GM18511 (cell line): Measurements from ENCODE around the gene ADCYAP1.

ENCODE experiments used
- ATAC-seq: cut with Tn5 transposase; IDR thresholded peaks from one replicate; pipeline ENCODE4 v1.9.1; 2021; ENCODE audit warnings: mild to moderate bottlenecking, moderate library complexity; ENCODE audit not compliant: unreplicated experiment

ADCYAP1 gene

DNA sequence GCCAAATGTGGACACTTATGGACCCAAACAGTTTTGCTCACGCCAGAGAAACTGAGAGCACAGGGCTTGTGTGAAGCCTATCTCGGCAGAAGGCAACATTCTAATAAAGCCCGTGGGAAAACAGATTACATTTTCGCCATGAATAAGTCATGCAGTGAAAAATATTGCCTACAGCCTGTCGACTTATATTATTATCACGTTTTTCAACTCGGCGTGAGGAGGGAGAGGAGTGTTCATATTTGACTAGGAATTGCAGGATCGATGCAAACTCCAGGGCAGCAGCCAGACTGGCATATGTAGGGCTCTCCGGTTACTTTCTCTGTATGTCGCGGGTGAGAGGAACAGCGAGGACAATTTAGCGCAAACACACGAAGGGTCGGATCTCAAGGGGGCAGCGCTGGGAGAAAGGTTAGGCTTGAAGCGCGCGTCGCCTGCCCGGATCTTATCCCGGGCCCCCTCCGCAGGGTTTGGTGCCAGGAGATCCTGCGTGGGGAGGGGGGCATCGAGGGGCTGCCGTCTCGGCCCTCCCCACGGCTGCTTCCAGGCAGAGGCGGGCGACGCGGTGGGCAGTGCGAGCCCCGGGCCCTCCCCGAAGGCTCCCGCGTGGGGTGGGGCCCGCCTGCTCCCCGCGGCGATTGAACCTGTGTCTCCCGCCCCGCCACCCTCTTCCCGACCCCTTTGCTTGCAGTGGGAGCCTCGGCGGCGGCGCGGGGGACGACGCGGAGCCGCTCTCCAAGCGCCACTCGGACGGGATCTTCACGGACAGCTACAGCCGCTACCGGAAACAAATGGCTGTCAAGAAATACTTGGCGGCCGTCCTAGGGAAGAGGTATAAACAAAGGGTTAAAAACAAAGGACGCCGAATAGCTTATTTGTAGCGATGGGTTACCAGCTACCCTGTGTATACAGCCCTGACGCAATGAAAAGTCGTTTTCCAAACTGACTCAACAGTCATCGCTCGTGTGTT, 4.4 kb downstream of the ADCYAP1 start:
- no peak for ATAC-seq

DNA sequence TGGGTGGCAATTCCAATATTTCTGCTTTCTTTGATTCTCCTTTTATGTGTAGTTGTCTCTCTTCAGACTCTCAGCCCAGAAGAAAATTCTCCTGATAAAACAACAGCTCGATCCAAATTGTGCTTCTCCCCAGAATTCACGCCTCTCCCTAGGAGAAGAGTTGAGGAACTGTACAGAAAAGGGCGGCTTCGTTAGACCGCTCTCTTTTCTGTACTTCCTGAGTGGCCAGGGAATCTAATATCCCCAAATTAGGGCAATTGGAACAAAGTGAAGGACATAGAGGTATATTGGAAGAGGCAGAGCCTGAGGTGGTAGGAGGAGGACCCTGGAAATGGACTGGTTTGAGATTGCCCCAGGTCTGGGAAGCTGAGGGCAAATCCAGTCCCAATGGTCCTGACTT, 5.6 kb downstream of the ADCYAP1 start:
- ATAC-seq: no peak

DNA sequence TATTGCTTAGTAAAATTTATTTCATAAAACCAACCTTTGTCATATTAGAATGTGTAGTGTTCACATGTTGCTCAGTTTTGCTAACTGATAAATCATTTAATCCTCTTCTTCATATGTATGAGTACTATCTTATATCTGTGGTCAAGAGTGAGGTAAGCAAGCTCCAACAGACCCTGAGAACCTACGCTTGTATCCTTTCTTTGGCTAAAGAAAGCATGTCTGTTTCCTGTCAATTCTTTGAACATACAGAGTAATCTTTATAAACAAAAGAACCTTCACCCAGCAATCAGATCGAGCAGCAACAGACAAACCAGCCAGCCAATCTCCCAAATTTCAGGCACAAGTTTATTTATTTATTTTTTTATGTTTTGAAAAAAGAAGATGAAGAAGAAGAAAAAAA, 6.4 kb downstream of the ADCYAP1 start:
- no peak for ATAC-seq

DNA sequence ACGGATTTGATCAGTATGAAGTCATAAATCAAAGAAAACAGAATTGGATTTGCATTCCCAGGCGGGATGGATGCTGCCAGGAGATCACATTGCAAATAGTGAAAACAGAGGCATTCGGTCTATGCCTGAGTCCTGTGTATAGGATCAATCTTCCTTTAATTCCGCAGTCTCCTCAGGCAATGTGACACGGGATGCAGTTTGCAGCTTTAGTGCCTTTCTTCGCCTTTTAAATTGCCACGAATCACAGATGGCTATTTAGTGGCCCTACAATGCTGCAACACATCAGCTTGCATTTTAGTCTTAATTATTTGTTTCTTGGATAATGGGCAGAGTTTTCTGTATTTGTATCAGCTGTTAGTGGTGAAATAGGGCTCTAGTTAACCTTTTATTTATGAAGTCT, 6.8 kb downstream of the ADCYAP1 start:
- ATAC-seq: no peak

DNA sequence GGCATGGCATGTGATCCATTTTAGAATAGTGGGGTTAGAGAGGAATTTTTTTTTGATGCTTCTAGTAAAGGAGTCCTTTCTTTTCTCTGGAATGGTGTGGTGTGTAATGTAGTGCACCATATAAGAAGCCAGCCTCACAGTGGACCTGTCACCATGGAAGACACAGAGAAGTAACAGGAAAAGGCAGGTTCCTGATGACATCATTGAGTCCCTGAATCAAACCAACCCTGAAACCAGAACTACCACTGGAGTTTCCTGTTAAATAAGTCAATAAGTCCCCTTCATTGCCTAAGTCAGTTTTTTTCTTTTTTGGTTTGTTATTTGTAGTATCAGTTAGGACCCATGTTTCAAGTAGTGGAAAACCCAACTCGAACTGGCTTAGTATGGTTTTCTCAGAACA, 11.9 kb downstream of the ADCYAP1 start:
- ATAC-seq: no peak

DNA sequence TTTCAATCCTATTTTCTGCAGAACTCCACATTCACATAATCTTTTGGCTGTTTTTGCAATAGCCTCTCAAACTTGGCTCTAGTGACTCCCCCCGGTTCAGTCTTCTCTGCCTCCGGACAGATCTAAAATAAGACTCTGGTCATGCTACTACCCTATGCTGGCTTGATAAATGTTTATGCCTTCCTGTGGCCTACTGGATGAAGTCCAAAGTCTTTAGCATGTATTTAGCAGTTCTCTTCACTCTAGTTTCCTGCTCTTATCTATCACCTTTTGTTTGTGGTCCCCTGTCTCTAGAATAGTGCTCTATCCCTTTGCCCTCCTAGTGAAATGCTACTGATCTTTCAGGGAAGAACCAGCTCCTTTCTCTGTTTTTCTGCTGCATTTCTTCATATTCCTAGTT, 14.4 kb downstream of the ADCYAP1 start:
- ATAC-seq: no peak

DNA sequence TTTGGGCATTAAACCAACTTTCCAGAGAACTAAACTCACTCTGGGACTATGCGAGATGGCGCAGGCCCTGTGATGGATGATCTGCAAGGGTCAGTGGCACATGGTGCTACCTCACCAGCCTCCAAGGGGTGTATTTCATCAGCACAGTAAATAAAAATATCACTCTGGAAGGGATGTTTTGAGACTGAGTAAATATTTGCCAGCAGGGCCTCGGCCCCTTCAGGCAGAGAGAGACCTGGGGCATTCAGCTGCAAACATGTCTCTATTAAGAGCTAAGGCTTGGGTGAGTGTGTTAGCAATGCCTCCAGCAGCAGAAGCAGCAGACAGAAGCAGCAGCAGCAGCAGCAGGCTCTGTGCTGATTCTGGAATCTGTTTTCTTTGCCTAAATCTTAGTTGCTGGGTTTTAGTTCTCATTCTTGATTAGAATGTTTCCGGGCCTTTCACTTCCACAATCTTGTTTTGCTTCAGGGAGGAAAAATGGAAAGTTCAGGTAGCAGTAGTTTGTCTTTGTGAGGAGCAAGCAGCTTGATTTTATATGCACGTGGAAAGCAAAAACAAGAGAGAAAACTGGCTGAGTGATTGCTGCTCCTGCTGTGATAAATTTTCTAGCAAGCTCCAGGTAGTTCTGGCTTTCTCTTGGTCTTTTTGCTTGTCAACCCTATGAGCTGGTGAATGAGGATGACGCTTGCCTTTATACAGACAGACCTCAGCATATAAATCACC, 18.6 kb downstream of the ADCYAP1 start:
- no peak for ATAC-seq

DNA sequence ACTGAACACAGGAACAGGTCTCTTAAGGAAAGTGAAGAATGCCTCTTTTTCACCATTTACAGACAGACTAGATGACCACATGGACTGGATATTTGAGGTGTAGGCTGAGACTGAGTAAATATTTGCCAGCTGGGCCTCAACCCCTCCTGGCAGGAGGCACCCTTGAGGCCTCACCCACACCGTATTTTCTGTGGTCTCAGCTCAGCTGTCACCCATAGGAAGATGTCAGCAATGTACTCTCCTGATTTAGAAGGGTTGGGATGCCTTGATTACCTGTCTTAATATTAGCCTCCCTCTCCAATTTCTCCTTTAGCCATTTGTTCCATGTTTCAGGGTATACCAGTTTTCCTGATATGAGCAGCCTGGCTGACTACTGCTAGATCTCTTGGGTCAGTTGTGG, 20.3 kb downstream of the ADCYAP1 start:
- no peak for ATAC-seq

DNA sequence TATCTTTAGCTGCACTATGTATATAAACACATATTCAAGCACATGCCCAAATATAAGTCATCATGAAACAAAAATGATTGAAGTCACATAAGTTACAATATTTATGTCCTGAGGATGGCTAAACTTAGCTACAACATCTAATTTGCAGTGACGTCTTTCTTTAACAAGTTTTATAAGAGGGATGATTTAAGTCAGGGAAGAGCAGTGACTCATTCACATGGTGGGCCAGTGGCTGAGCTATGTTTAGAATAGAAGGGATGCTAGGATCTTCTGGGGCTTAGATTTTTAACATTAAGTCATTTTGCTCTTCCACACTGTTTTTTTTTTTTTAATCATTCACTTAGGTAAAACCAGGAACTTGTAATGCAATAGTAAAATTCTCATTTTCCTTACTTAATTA, 22.3 kb downstream of the ADCYAP1 start:
- no peak for ATAC-seq

DNA sequence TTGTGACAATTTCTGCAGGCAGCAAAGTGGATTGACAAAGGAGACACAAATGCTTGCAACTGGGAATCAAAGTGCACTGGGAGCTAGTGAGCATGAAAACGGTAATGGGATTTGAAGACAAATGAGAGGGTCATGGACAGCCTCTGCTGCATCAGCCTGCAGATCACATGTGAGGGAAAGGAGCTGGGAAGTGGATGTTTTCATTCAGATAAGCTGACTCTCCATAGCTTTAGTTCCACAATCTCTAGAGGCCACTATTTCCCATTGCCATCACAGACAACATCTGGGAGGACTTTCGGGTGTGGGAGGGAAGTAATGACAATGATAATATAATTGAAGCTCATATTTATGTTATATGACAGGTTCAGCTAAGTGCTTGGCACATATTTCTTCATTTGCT, 28.4 kb downstream of the ADCYAP1 start:
- no peak for ATAC-seq

DNA sequence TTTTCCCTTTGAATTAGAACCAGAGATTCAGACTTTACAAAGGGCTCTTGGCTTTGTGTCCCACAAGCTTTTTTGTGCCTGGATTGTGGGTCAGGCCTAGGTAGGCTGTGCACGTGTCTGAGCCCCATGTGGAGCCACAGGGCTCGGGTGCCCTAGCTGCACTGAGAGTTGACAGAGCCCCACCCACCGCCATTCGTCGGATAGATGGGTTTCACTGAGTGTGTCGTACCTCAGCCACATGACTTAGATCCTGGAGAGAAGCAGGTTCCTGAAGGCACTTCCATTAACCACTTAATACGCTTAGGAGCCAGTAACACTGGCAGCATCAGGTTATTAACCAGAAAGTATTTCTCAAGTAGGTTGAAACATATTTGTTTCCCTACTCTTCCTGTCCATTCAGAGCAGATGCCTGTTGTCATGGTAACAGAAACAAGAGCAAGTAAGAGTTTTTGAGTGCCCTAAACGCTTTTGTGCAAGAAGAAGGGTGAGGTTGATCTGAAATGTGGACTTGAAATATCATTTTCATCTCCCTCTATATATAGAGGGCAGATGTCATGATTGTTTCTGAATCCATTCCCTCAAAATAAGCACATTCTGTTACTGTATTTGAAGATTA, 30.0 kb downstream of the ADCYAP1 start:
- ATAC-seq: no peak

DNA sequence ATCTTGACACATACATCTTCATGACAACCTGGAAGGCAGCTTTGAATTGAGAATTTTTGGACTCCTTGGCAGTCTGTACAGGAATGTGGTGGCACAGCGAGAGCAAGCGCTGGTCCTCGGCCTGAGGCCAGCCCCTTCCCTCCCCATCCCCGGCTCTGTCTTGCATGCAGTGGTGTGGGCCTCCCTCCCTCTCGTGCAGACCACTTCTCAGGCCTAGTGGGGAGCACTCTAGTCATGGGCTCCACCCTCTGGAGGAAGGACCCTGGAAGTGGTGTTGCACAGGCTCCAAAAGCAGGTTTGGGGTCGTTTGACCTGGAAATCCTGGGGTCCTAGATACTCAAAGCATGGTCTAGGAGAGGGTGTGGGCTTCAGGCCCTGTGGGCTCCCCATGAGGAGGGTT, 32.3 kb downstream of the ADCYAP1 start:
- no peak for ATAC-seq

DNA sequence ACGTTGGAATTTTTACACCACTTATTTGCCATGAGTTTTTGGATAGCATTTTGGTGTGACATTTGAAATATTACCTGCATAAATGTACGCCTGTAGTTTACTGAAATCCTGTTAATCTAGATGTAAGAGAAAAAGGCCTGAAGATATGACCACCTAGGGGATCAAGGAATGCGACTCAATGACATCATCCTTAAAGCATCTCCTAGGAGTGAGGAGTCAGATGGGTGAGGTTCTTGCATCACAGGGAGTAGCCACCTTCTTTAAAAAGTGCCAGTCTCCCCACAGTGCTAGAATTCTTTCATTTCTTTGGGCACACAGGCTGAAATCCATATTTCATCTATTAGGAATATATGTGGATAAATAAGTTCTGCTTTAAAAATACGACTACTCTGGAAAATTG, 34.5 kb downstream of the ADCYAP1 start:
- ATAC-seq: no peak

DNA sequence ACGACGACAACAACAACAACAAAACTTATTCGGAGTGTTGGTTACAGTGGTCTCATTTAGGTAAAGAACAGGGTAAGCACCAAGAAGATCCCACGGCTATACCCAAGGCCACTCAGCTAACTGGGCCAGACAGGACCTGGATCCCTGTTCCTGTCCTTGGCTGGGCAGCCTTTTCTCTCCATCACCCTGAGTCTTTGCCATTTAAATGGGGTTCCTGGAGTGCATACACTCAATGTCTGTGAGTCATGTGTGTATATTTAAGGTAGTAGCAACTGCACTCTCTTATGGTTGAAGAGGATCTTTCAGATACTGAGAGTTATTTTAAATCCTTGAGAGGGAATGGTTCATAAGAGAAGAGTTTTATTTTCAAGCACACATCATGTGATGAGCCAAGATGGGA, 35.3 kb downstream of the ADCYAP1 start:
- ATAC-seq: no peak

DNA sequence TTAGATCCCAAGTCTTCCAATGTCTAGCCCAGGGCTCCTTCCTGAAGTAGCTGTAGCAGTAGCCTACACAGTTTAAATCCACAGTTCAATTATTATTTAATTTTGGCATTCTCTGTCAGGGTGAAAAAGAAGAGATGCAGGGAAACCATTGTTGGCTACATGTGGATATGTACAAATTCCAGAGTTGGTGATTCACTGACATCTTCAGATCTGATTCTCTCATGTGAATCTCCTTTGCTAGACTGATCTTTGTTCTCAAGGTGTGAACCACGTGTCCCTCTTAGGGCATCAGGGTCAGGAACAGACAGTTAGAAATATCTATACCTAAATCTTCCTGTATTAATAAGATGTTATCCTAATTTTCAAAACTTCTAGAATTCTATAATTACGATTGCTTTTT, 36.7 kb downstream of the ADCYAP1 start:
- ATAC-seq: no peak

DNA sequence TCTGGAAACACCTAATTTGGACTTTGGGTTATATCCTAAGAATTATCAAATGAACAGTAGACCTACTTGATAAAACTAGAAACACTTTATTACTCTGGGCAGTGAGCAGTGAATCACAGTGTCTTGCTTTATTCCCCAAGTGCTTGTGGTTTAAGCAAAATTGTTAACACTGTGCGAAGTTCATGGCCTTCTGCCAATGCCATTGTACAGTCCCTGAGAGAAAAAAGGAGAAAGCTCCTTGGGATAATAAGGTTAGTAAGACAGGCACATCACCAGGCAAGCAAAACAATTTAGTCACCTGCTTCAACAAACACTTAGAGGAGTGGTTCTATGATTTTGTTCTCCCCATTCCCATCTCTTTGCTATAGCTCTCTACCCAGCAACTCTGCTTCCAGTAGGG, 39.8 kb downstream of the ADCYAP1 start:
- no peak for ATAC-seq

DNA sequence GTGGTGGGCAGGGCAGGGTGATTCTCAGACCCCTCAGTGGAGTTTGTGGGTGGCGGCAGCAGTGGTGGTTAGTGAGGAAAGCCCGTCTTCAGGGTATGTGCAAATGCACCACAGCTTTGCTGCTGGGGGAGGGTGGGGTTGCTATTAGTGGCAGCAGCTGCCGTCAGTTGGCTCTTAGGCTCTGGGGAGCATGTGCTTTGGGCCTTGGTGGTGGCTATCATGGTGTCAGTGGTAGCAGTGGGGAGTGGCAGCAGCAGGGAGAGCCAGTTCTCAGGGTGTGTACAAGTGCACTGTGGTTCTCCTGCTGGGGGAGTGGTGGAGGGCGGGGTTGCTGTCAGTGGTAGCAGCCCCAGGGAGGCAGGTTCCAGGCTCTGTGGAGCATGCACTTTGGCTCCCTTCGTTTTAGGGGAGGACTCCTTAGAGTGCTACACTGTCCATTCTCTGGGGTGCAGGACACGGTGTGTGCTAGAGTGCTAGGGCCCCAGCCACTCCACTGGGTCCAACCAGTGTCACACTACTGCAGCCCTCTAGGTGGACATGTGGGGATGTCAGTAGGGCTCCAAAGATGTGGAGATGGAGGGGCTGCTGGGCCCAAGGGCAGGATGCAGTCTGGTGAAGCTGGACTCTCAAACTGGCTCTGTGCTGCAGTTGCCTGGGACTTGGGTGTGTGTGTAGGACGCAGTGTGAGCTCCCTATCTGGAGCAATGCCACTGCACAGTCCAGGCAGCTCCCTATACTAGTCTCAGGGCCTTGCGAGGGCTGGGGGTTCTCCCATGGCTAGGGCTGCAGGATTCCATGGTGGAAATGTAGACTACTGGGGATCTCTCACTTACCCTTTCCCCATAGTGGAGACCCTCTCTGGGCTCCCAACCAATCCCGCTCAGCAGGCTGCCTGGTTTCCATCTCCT, 45.3 kb downstream of the ADCYAP1 start:
- no peak for ATAC-seq

DNA sequence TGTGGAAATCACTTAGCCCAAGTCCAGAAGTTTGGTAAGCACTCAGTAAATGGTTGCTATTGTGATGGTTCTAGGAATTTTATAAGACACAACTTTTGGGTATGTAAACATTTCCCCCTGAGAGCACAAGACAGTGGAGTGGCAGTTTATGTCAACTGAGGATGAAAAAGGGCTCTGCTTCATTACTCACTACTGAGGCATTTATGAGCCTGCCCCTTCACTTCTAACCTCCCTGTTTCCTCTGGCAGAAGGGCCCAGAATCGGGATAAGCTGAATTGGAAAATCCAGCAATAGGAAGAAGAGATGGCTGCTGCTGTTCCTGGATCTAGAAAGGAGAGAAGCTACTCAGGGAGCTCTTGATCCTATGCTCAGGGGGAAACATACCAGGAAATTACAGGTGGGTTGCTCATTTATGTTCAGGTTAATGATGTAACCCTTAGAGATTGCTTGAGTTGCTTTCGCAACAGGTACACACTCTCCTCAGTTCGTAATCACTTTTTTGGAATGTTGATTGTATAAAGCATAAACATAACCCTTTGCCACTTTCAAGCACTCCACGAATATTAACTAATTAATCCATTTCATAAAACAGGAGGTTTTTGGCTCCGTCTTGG, 46.3 kb downstream of the ADCYAP1 start:
- no peak for ATAC-seq

DNA sequence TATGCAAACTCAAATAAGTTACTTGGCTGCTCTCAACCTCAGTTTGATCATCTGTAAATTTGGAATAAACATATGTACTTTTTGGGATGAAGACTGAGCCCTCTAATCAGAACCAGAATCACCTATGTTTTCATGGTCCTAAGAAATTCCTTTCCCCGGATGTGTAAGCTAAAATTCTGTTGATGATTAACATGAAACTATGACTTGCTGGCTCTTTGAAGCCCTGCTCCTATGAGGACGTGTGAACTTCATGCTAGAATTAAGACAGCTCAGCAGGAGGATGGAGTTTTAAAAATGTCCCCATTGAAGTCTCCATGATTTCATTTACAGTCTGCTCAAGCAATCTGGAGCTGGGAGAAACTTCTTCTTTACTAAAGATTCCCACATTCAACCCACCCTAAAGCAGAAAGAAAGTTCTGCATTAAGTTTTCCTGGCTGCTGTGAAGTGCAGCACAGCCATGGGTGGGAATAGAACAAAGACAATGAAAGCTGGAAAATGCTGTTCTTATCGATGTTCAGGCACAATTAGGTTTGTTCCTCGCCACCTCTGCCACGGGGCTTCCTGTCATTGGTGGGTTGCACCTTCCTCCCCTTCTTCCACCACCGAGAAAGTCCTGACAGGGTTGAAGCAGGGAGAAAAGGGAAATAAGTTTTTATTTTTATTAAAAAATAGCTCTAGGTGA, 50.9 kb downstream of the ADCYAP1 start:
- no peak for ATAC-seq

DNA sequence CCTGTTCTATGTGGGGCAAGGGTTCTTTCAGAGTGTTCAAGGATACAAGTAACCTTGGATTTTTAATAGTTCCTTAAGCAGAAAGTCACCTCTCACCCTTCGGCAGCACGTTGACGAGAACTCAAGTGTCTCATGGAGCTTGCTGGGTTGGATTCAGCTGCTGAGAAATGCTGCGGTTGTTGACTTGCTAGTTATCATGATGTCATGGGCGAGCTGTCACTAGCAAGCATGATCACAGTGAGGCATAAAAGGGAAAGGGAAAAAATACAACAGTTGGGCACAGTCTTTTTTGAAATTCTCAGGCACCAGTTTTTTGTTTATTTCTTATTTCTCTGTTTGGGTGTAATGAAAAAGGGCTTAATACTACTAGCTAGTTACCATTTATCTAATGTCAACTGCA, 53.2 kb downstream of the ADCYAP1 start:
- ATAC-seq: no peak
